PC-3 (cell line): ENCODE measurements around the gene PACS1. TPM values are rescaled to one million over a fixed set of nuclear protein-coding genes. Genes with fewer than 3 reads are reported as not detected.

ENCODE experiments used
- ATAC-seq: fragments of 200-7000 bp; cut with Tn5 transposase; 2 replicates; pipeline ENCODE4 v1.9.1; 2020; ENCODE audit warnings: mild to moderate bottlenecking, moderate library complexity
- BruUV-seq: library from RNA; stranded (reverse); fragments of 400-500 nt; replicated peaks from 2 replicates; lab custom pipeline; 2021; lab: Mats Ljungman, UMichigan
- CTCF ChIA-PET: fragments of 300-600 bp; sonication (Branson Sonifier 250); formaldehyde crosslinking; loops from one replicate; lab custom pipeline; 2022; ENCODE audit warnings: antibody characterized with exemption; lab: Charles Lee
- POLR2A ChIA-PET: fragments of 300-600 bp; sonication (Branson Sonifier 250); formaldehyde crosslinking; loops from one replicate; lab custom pipeline; 2022; ENCODE audit warnings: antibody characterized with exemption; ENCODE audit not compliant: unreplicated experiment; lab: Charles Lee
- DNase-seq: peaks from one replicate; pipeline ENCODE4 v3.0.0-alpha.2; 2015
- H2AFZ ChIP-seq: fragments of 300-600 bp; sonication (generic); 2 replicates; pipeline ENCODE4 v1.6.0; 2016; ENCODE audit warnings: antibody characterized with exemption, low read length
- H3F3A ChIP-seq: fragments of 300-600 bp; sonication (generic); one replicate; pipeline ENCODE4 v1.6.0; 2017; ENCODE audit warnings: antibody characterized with exemption, low read length, control low read depth, mild to moderate bottlenecking; ENCODE audit not compliant: unreplicated experiment
- H3K27ac ChIP-seq: fragments of 300-600 bp; sonication (generic); 2 replicates; pipeline ENCODE4 v1.5.1; 2016; ENCODE audit warnings: mild to moderate bottlenecking, low read length
- H3K27me3 ChIP-seq: fragments of 300-600 bp; sonication (generic); 2 replicates; pipeline ENCODE4 v1.6.1; 2016; ENCODE audit warnings: low read length, mixed read lengths
- H3K36me3 ChIP-seq: fragments of 300-600 bp; sonication (generic); 2 replicates; pipeline ENCODE4 v1.6.1; 2016; ENCODE audit warnings: low read depth, mixed run types, low read length, mixed read lengths
- H3K4me1 ChIP-seq: fragments of 300-600 bp; sonication (generic); 2 replicates; pipeline ENCODE4 v1.5.1; 2016; ENCODE audit warnings: low read length; ENCODE audit not compliant: insufficient read depth
- H3K4me2 ChIP-seq: fragments of 300-600 bp; sonication (generic); 2 replicates; pipeline ENCODE4 v1.6.0; 2016; ENCODE audit warnings: low read length
- H3K4me3 ChIP-seq: fragments of 300-600 bp; sonication (generic); 2 replicates; pipeline ENCODE4 v1.5.1; 2016; ENCODE audit warnings: mild to moderate bottlenecking, low read length, mixed read lengths
- H3K79me2 ChIP-seq: fragments of 300-600 bp; sonication (generic); 2 replicates; pipeline ENCODE4 v1.6.1; 2017; ENCODE audit warnings: low read length, mixed read lengths
- H3K9ac ChIP-seq: fragments of 300-600 bp; sonication (generic); 2 replicates; pipeline ENCODE4 v1.6.0; 2016; ENCODE audit warnings: mild to moderate bottlenecking, low read length
- H3K9me2 ChIP-seq: fragments of 300-600 bp; sonication (generic); replicated peaks from 2 replicates; pipeline ENCODE4 v1.6.1; 2016; ENCODE audit warnings: mixed run types, low read length, mixed read lengths
- H3K9me3 ChIP-seq: fragments of 300-600 bp; sonication (generic); 2 replicates; pipeline ENCODE4 v1.6.1; 2016; ENCODE audit warnings: low read length, mixed read lengths
- H4K20me1 ChIP-seq: fragments of 300-600 bp; sonication (generic); 2 replicates; pipeline ENCODE4 v1.6.1; 2016; ENCODE audit warnings: low read length, mixed read lengths
- CTCF ChIP-seq: fragments of 300-600 bp; sonication (generic); conservative IDR thresholded peaks from 2 replicates; pipeline ENCODE4 v1.5.1; 2017; ENCODE audit warnings: antibody characterized with exemption, low read depth, mild to moderate bottlenecking, low read length
- EZH2 ChIP-seq: fragments of 300-600 bp; sonication (generic); IDR thresholded peaks from one replicate; pipeline ENCODE4 v1.6.1; 2017; ENCODE audit warnings: antibody characterized with exemption, mild to moderate bottlenecking, low read length; ENCODE audit not compliant: unreplicated experiment
- EZH2phosphoT487 ChIP-seq: fragments of 300-600 bp; sonication (generic); IDR thresholded peaks from 2 replicates; pipeline ENCODE4 v1.6.1; 2018; ENCODE audit warnings: mild to moderate bottlenecking, antibody characterized with exemption, low read length, borderline replicate concordance
- intact Hi-C: fragments of 100-400 bp; cut with micrococcal nuclease; formaldehyde crosslinking; loops from 2 replicates; pipeline ENCODE4 v1.9.0; 2023
- total RNA-seq: library from RNA; depleted of rRNA; stranded (reverse); fragments of >200 nt; gene quantifications from 2 replicates; pipeline ENCODE4 v1.2.3, GENCODE V29; 2014

Gene PACS1
- total RNA-seq, 1 experiment from 2014 or later: 28.7 TPM

DNA sequence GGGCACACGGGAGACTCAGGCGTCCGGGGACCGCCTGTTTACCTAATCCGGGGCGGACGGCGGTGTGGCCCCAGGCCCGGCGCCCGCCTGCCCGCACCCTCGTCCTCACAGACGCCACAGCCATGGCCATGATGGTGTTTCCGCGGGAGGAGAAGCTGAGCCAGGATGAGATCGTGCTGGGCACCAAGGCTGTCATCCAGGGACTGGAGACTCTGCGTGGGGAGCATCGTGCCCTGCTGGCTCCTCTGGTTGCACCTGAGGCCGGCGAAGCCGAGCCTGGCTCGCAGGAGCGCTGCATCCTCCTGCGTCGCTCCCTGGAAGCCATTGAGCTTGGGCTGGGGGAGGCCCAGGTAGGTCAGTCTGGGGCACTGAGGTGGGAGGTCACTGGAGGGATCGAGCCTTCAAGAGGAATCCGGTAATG is 188.4 kb downstream of the PACS1 start:
- peak; percentile 1; the same call in 1 of the 2 replicates for ATAC-seq
- POLR2A ChIA-PET: interaction anchor here (0.7 kb wide), 1 partner anchor 19 kb away, joined by 3 read pairs; no protein-coding TSS in a partner anchor

DNA sequence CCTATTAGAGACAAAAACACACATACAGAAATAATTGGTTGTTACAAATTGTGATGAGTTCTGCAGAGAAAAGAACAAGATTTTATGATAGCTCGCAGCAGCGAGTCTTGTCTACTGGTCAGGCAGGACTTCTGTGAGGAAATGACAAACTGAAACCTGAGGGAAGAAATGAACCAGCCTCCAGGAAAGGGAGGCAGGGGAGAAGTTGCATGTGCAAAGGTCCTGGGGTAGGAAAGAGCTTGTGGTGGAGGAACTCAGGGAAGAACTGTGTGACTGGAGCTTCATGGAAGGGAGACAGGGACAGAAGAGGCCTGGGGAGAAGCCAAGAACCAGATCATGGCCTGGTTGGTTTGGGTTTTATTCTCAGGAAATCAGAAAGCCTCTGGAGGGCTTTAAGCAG is 189.2 kb downstream of the PACS1 start:
- no peak for DNase-seq
- ATAC-seq: no peak
- CTCF ChIA-PET: interaction anchor here (0.6 to 0.8 kb wide), 2 partner anchors 208 to 250 kb away, joined by 3 read pairs; no protein-coding TSS in a partner anchor
- peaks cover 16% of the 10 kb centered on the region for H3K4me1 ChIP-seq
- peaks cover 24% of the 10 kb centered on the region for H3K79me2 ChIP-seq
- H3K27ac ChIP-seq: no peak overlapping the region
- H3K9me2 ChIP-seq: no peaks in the 10 kb centered on the region
- H3F3A ChIP-seq: no peaks in the 10 kb centered on the region
- H3K4me3 ChIP-seq: peak overlapping the region; percentile 91; the same call in 1 of the 2 replicates
- TF ChIP-seq CTCF (no peak), EZH2 (no peak), EZH2phosphoT487 (no peak)
- no TSS peak for BruUV-seq
- H3K4me2 ChIP-seq: peak overlapping the region; percentile 96
- peaks cover 5% of the 10 kb centered on the region; the same call in 1 of the 2 replicates for H4K20me1 ChIP-seq
- H3K36me3 ChIP-seq: peaks cover 29% of the 10 kb centered on the region
- POLR2A ChIA-PET: no interaction called here
- intact Hi-C loops: no loop called here
- no peaks in the 10 kb centered on the region for H3K9me3 ChIP-seq
- no peaks in the 10 kb centered on the region for H3K27me3 ChIP-seq
- no peak overlapping the region for H2AFZ ChIP-seq
- no peak overlapping the region for H3K9ac ChIP-seq

More for the DNA sequence above, 188.4 kb downstream of the PACS1 start:
- H3K9me2 ChIP-seq: no peaks in the 10 kb centered on the region
- H3K4me2 ChIP-seq: peak overlapping the region; percentile 96
- H3F3A ChIP-seq: no peaks in the 10 kb centered on the region
- peak overlapping the region; percentile 91 for H3K4me3 ChIP-seq
- no peak for DNase-seq
- intact Hi-C loops: loop anchor here (1.0 kb wide), 1 partner anchor 36 kb away; no protein-coding TSS in a partner anchor
- no peaks in the 10 kb centered on the region for H3K9me3 ChIP-seq
- H3K36me3 ChIP-seq: peaks cover 29% of the 10 kb centered on the region
- peak overlapping the region; percentile 97 for H2AFZ ChIP-seq
- no TSS peak for BruUV-seq
- peaks cover 5% of the 10 kb centered on the region; the same call in 1 of the 2 replicates for H4K20me1 ChIP-seq
- CTCF ChIA-PET: interaction anchor here (0.8 kb wide), 1 partner anchor 77 kb away, joined by 3 read pairs; the partner anchor contains the start of gene RIN1
- TF ChIP-seq CTCF (peak; percentile 32; the same call in 1 of the 2 replicates), EZH2phosphoT487 (no peak)
- no peak overlapping the region for H3K27ac ChIP-seq
- H3K9ac ChIP-seq: peak overlapping the region; percentile 89
- peaks cover 24% of the 10 kb centered on the region for H3K79me2 ChIP-seq
- H3K4me1 ChIP-seq: peaks cover 16% of the 10 kb centered on the region
- no peaks in the 10 kb centered on the region for H3K27me3 ChIP-seq

GRCh38 chr11:66259956-66260355 is 189.9 kb downstream of the PACS1 start:
- Histone ChIP-seq H4K20me1 (peaks cover 5% of the 10 kb centered on the region; the same call in 1 of the 2 replicates), H2AFZ (no peak overlapping the region), H3K9me2 (no peaks in the 10 kb centered on the region), H3K4me1 (peaks cover 16% of the 10 kb centered on the region), H3K4me2 (no peak overlapping the region), H3K4me3 (no peak overlapping the region), H3K27ac (no peak overlapping the region), H3K9ac (no peak overlapping the region), H3K27me3 (no peaks in the 10 kb centered on the region), H3F3A (no peaks in the 10 kb centered on the region), H3K36me3 (peaks cover 34% of the 10 kb centered on the region), H3K9me3 (no peaks in the 10 kb centered on the region), H3K79me2 (peaks cover 24% of the 10 kb centered on the region)
- ATAC-seq (no peak), DNase-seq (no peak)
- intact Hi-C loops: no loop called here
- ChIA-PET POLR2A (no interaction called here), CTCF (interaction anchor here (0.6 kb wide), 1 partner anchor 208 kb away, joined by 3 read pairs; no protein-coding TSS in a partner anchor)
- TF ChIP-seq EZH2 (no peak), EZH2phosphoT487 (no peak), CTCF (no peak)
- no TSS peak for BruUV-seq
